HepG2 (cell line): Measurements from ENCODE around the gene TSNAXIP1. TPM values are rescaled to one million over a fixed set of nuclear protein-coding genes. Genes with fewer than 3 reads are reported as not detected.

Source experiments
- BRD4 ChIP-seq: sonication (generic); formaldehyde crosslinking; IDR thresholded peaks from 2 replicates; pipeline ENCODE4 v1.4.0; 2020; ENCODE audit warnings: missing genetic modification reagents
- CEBPB ChIP-seq: IDR thresholded peaks from 2 replicates; pipeline ENCODE4 v1.6.1; 2011; ENCODE audit warnings: low read depth, low read length, improper control_type of control experiment, borderline replicate concordance
- CREB1 ChIP-seq, 2 experiments: fragments of 450-650 bp in 1 of 2; IDR thresholded peaks; 2 replicates each; pipeline ENCODE4 v1.6.1; 2016 to 2017; ENCODE audit warnings: control low read depth in 1 of 2, mild to moderate bottlenecking in 1 of 2, missing compliant biosample characterization in 1 of 2, missing genetic modification characterization in 1 of 2
- E2F5 ChIP-seq: sonication (generic); formaldehyde crosslinking; conservative IDR thresholded peaks from 2 replicates; pipeline ENCODE4 v1.4.0; 2020; ENCODE audit warnings: missing genetic modification reagents
- GATA4 ChIP-seq: sonication (generic); IDR thresholded peaks from 2 replicates; pipeline ENCODE4 v1.6.1; 2016; ENCODE audit warnings: antibody characterized with exemption, low read depth, borderline replicate concordance
- HDAC1 ChIP-seq: sonication (generic); formaldehyde crosslinking; IDR thresholded peaks from 2 replicates; pipeline ENCODE4 v1.5.1; 2020; ENCODE audit warnings: mild to moderate bottlenecking, missing genetic modification reagents
- HINFP ChIP-seq: sonication (generic); formaldehyde crosslinking; IDR thresholded peaks from 2 replicates; pipeline ENCODE4 v1.4.0; 2020; ENCODE audit warnings: low read depth, mild to moderate bottlenecking, missing genetic modification reagents
- IRX3 ChIP-seq: sonication (generic); formaldehyde crosslinking; IDR thresholded peaks from 2 replicates; pipeline ENCODE4 v1.8.1; 2023; ENCODE audit warnings: mild to moderate bottlenecking, low read depth, missing genetic modification reagents, borderline replicate concordance
- JUN ChIP-seq: sonication (generic); formaldehyde crosslinking; IDR thresholded peaks from 2 replicates; pipeline ENCODE4 v1.4.0; 2020; ENCODE audit warnings: mild to moderate bottlenecking, missing genetic modification reagents
- PRDM10 ChIP-seq: sonication (generic); formaldehyde crosslinking; IDR thresholded peaks from 2 replicates; pipeline ENCODE4 v1.4.0; 2020; ENCODE audit warnings: low read depth, missing genetic modification reagents
- RAD51 ChIP-seq: fragments of 450-650 bp; IDR thresholded peaks from 2 replicates; pipeline ENCODE4 v1.6.1; 2016; ENCODE audit warnings: borderline replicate concordance
- SIN3B ChIP-seq: fragments of 150-350 bp; IDR thresholded peaks from 2 replicates; pipeline ENCODE4 v1.6.1; 2014; ENCODE audit warnings: low read length
- SMARCC2 ChIP-seq: fragments of 450-650 bp; IDR thresholded peaks from 2 replicates; pipeline ENCODE4 v1.6.1; 2017; ENCODE audit warnings: antibody characterized with exemption, mild to moderate bottlenecking
- YY1 ChIP-seq: IDR thresholded peaks from 2 replicates; pipeline ENCODE4 v1.6.1; 2011; ENCODE audit warnings: low read length, low read depth, moderate library complexity, mild to moderate bottlenecking; ENCODE audit not compliant: insufficient read depth, insufficient replicate concordance
- ZBTB8A ChIP-seq: sonication (generic); formaldehyde crosslinking; IDR thresholded peaks from 2 replicates; pipeline ENCODE4 v1.4.0; 2020; ENCODE audit warnings: mild to moderate bottlenecking, low read depth, missing genetic modification reagents, borderline replicate concordance
- ZEB1 ChIP-seq: IDR thresholded peaks from 2 replicates; pipeline ENCODE4 v1.6.1; 2012; ENCODE audit warnings: mild to moderate bottlenecking, low read depth, inconsistent platforms; ENCODE audit not compliant: insufficient replicate concordance
- ZFP82 ChIP-seq: sonication (generic); formaldehyde crosslinking; IDR thresholded peaks from 2 replicates; pipeline ENCODE4 v1.5.1; 2020; ENCODE audit warnings: mild to moderate bottlenecking, missing genetic modification reagents, borderline replicate concordance
- ZNF263 ChIP-seq: sonication (generic); formaldehyde crosslinking; IDR thresholded peaks from 2 replicates; pipeline ENCODE4 v1.4.0; 2020; ENCODE audit warnings: missing genetic modification reagents
- ZNF33A ChIP-seq: sonication (generic); formaldehyde crosslinking; IDR thresholded peaks from 2 replicates; pipeline ENCODE4 v1.5.1; 2020; ENCODE audit warnings: missing genetic modification reagents, mild to moderate bottlenecking, moderate library complexity, borderline replicate concordance
- ZNF468 ChIP-seq: sonication (generic); formaldehyde crosslinking; IDR thresholded peaks from 2 replicates; pipeline ENCODE4 v1.8.0; 2022; ENCODE audit warnings: mild to moderate bottlenecking, moderate library complexity, missing genetic modification reagents
- ZNF569 ChIP-seq: sonication (generic); formaldehyde crosslinking; IDR thresholded peaks from 2 replicates; pipeline ENCODE4 v1.5.0; 2020; ENCODE audit warnings: mild to moderate bottlenecking, missing genetic modification reagents, moderate library complexity, borderline replicate concordance
- ZNF598 ChIP-seq: sonication (generic); formaldehyde crosslinking; IDR thresholded peaks from 2 replicates; pipeline ENCODE4 v1.5.1; 2020; ENCODE audit warnings: mild to moderate bottlenecking, missing genetic modification reagents, borderline replicate concordance
- ZNF616 ChIP-seq: sonication (generic); formaldehyde crosslinking; IDR thresholded peaks from 2 replicates; pipeline ENCODE4 v1.5.0; 2020; ENCODE audit warnings: low read depth, mild to moderate bottlenecking, missing genetic modification reagents
- ZNF670 ChIP-seq: sonication (generic); formaldehyde crosslinking; IDR thresholded peaks from 2 replicates; pipeline ENCODE4 v1.8.0; 2022; ENCODE audit warnings: mild to moderate bottlenecking, missing genetic modification reagents, borderline replicate concordance
- polyA plus RNA-seq, 8 experiments: library from polyadenylated mRNA; depleted of rRNA in 3 of 8; stranded (reverse) in 7 of 8; unstranded in 1 of 8; fragments of >200 nt; fragmentation: Illumina TruSeq in 4 of 8; extraction: Trizol in 4 of 8; gene quantifications; 2 replicates each; pipeline versions ENCODE4 v1.2.1 to v1.2.3, GENCODE V29; 2011 to 2016; ENCODE audit warnings: low read depth in 4 of 8, missing spikeins in 1 of 8, mixed read lengths in 1 of 8; ENCODE audit not compliant: insufficient read depth in 1 of 8
- total RNA-seq, 5 experiments: library from RNA; depleted of rRNA; stranded (reverse); fragments of >200 nt; fragmentation: Illumina TruSeq; extraction: Trizol; gene quantifications; 2 replicates each; pipeline ENCODE4 v1.2.3, GENCODE V29; 2016; ENCODE audit warnings: low read depth in 1 of 5

The TSNAXIP1 gene
- total and polyA plus RNA-seq, 2 of the 13 experiments (the other 11 are each of a cell fraction or from before 2014, with no cell fraction given), result 0.37 to 0.86 TPM

- TF ChIP-seq HINFP (CRISPR knock-in tag) (no peak), GATA4 (peak; percentile 38; the same call in 1 of the 2 replicates), ZNF468 (CRISPR knock-in tag) (no peak), CEBPB (no peak), ZNF569 (CRISPR knock-in tag) (0 out of 2 replicates have a peak, but pooled peaks have one; percentile 29), ZEB1 (peak; percentile 76), YY1 (peak; percentile 15), ZBTB8A (CRISPR knock-in tag) (no peak), CREB1 (IDR thresholded peaks at IDR 0.05) (no peak), CREB1 (CRISPR knock-in tag; IDR thresholded peaks at IDR 0.05) (no peak), BRD4 (CRISPR knock-in tag) (0 out of 2 replicates have a peak, but pooled peaks have one; percentile 1), PRDM10 (no peak), ZNF616 (CRISPR knock-in tag) (0 out of 2 replicates have a peak, but pooled peaks have one; percentile 38), IRX3 (CRISPR knock-in tag) (0 out of 2 replicates have a peak, but pooled peaks have one; percentile 35), ZNF33A (peak; percentile 29; the same call in 1 of the 2 replicates), SMARCC2 (0 out of 2 replicates have a peak, but pooled peaks have one; percentile 37), HDAC1 (no peak), ZFP82 (CRISPR knock-in tag) (0 out of 2 replicates have a peak, but pooled peaks have one; percentile 50), ZNF263 (CRISPR knock-in tag) (no peak), E2F5 (CRISPR knock-in tag) (no peak), SIN3B (no peak), ZNF598 (no peak), JUN (no peak), RAD51 (no peak), ZNF670 (CRISPR knock-in tag) (0 out of 2 replicates have a peak, but pooled peaks have one; percentile 74)
Observed at GRCh38 chr16:67841198-67841815, 34.6 kb downstream of the TSNAXIP1 start (continued).
